Karpas-422 (cell line): ENCODE measurements around the gene HES7. TPM values are rescaled to one million over a fixed set of nuclear protein-coding genes. Genes with fewer than 3 reads are reported as not detected.
"Not testable (repeated sequence)": the region's sequence is repeated elsewhere in the genome, so short reads cannot be mapped to it uniquely, and the experiment has no call there.

Experiments used
- DNase-seq: peaks from one replicate; pipeline ENCODE4 v3.0.0-alpha.2; 2015
- H2AFZ ChIP-seq: fragments of 200-600 bp; sonication (generic); 2 replicates; pipeline ENCODE4 v1.6.1; 2014; ENCODE audit warnings: antibody characterized with exemption, low read length, mixed read lengths
- H3K27ac ChIP-seq: fragments of 200-600 bp; sonication (generic); 2 replicates; pipeline ENCODE4 v1.5.1; 2014; ENCODE audit warnings: mild to moderate bottlenecking, low read length, moderate library complexity
- H3K27me3 ChIP-seq: fragments of 200-600 bp; sonication (generic); 2 replicates; pipeline ENCODE4 v1.6.1; 2014; ENCODE audit warnings: low read length, mixed read lengths
- H3K36me3 ChIP-seq: fragments of 200-600 bp; sonication (generic); 2 replicates; pipeline ENCODE4 v1.6.1; 2014; ENCODE audit warnings: low read length, mixed read lengths; ENCODE audit not compliant: insufficient read depth
- H3K4me1 ChIP-seq: fragments of 200-600 bp; sonication (generic); 2 replicates; pipeline ENCODE4 v1.6.1; 2014; ENCODE audit warnings: mild to moderate bottlenecking, low read length, mixed read lengths
- H3K4me2 ChIP-seq: fragments of 200-600 bp; sonication (generic); 2 replicates; pipeline ENCODE4 v1.6.1; 2014; ENCODE audit warnings: low read length, low read depth, mild to moderate bottlenecking; ENCODE audit not compliant: poor library complexity, severe bottlenecking
- H3K4me3 ChIP-seq: fragments of 200-600 bp; sonication (generic); 2 replicates; pipeline ENCODE4 v1.5.1; 2014; ENCODE audit warnings: mild to moderate bottlenecking, antibody characterized with exemption, low read length, mixed read lengths
- H3K79me2 ChIP-seq: fragments of 200-600 bp; sonication (generic); 2 replicates; pipeline ENCODE4 v1.6.1; 2014; ENCODE audit warnings: mild to moderate bottlenecking, low read length, mixed read lengths
- H3K9ac ChIP-seq: fragments of 200-600 bp; sonication (generic); 2 replicates; pipeline ENCODE4 v1.6.0; 2014; ENCODE audit warnings: low read length
- H3K9me2 ChIP-seq: fragments of 200-600 bp; sonication (generic), shearing (Covaris generic); replicated peaks from 2 replicates; pipeline ENCODE4 v1.6.0; 2014; ENCODE audit warnings: mild to moderate bottlenecking, low read length, moderate library complexity; ENCODE audit not compliant: insufficient read depth
- H3K9me3 ChIP-seq: fragments of 300-700, 200-600 bp; sonication (generic); 2 replicates; pipeline ENCODE4 v1.6.1; 2014; ENCODE audit warnings: low read length, mixed read lengths
- H4K20me1 ChIP-seq: fragments of 200-600 bp; sonication (generic); 2 replicates; pipeline ENCODE4 v1.6.1; 2014; ENCODE audit warnings: mild to moderate bottlenecking, antibody characterized with exemption, low read length, low read depth; ENCODE audit not compliant: insufficient read depth
- total RNA-seq: library from RNA; depleted of rRNA; stranded (reverse); fragments of >200 nt; shearing (Covaris generic); gene quantifications from 2 replicates; pipeline ENCODE4 v1.2.3, GENCODE V29; 2014; ENCODE audit warnings: low replicate concordance

Gene HES7
- total RNA-seq, 1 experiment from 2014 or later, result 0.37 TPM

DNA sequence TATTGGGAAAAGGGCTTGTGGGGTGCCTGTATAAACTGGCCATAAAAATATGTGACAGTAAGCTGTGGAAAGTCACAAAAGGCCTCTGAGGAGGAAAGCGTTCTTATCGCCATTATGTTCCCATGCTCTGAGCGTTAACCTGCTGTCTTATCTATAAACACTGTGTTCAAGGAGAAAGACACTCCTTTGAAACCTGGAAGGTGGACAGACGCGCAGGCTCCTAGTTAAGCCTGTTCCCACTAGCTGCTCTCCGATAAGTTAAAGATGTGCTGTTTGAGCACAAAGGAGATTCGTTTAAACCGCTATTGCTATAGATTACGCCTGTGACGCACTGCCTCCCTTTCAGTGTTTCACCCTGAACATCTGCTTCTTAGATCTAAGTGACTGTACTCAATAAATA is 41.6 kb downstream of the HES7 start:
- no peaks in the 10 kb centered on the region for H3K9me3 ChIP-seq
- H3K4me2 ChIP-seq, result no peak overlapping the region
- H3K79me2 ChIP-seq, result no peaks in the 10 kb centered on the region
- H3K9ac ChIP-seq, result no peak overlapping the region
- no peaks in the 10 kb centered on the region for H3K27me3 ChIP-seq
- H3K4me3 ChIP-seq, result no peak overlapping the region
- no peaks in the 10 kb centered on the region for H3K9me2 ChIP-seq
- no peaks in the 10 kb centered on the region for H3K36me3 ChIP-seq
- peaks cover 9% of the 10 kb centered on the region for H4K20me1 ChIP-seq
- H3K27ac ChIP-seq, result no peak overlapping the region
- no peak overlapping the region for H2AFZ ChIP-seq
- peaks cover 13% of the 10 kb centered on the region for H3K4me1 ChIP-seq
- DNase-seq, result no peak

- H3K4me1 ChIP-seq, result peaks cover 12% of the 10 kb centered on the region
- H3K79me2 ChIP-seq, result no peaks in the 10 kb centered on the region
- DNase-seq, result no peak
- H3K9me2 ChIP-seq, result no peaks in the 10 kb centered on the region
- no peak overlapping the region for H2AFZ ChIP-seq
- H3K9ac ChIP-seq, result no peak overlapping the region
- H3K27ac ChIP-seq, result no peak overlapping the region
- no peaks in the 10 kb centered on the region for H3K27me3 ChIP-seq
- no peaks in the 10 kb centered on the region for H3K9me3 ChIP-seq
- H3K4me2 ChIP-seq, result no peak overlapping the region
- peaks cover 9% of the 10 kb centered on the region for H4K20me1 ChIP-seq
- no peaks in the 10 kb centered on the region for H3K36me3 ChIP-seq
- H3K4me3 ChIP-seq, result no peak overlapping the region
Observed at GRCh38 chr17:8081876-8082275, 42.0 kb downstream of the HES7 start.

GRCh38 chr17:8080799-8081219 is 43.1 kb downstream of the HES7 start:
- no peaks in the 10 kb centered on the region for H3K27me3 ChIP-seq
- no peak for DNase-seq
- H3K9ac ChIP-seq, result no peak overlapping the region
- H3K9me3 ChIP-seq, result no peaks in the 10 kb centered on the region
- H3K4me1 ChIP-seq, result peaks cover 12% of the 10 kb centered on the region
- peaks cover 9% of the 10 kb centered on the region for H4K20me1 ChIP-seq
- H3K4me2 ChIP-seq, result peak overlapping the region; percentile 96
- H2AFZ ChIP-seq, result no peak overlapping the region
- no peaks in the 10 kb centered on the region for H3K9me2 ChIP-seq
- no peaks in the 10 kb centered on the region for H3K36me3 ChIP-seq
- no peaks in the 10 kb centered on the region for H3K79me2 ChIP-seq
- H3K4me3 ChIP-seq, result 0 out of 2 replicates have a peak overlapping the region, but pooled peaks have one; percentile 76
- H3K27ac ChIP-seq, result no peak overlapping the region

GRCh38 chr17:8080208-8080798 is 43.6 kb downstream of the HES7 start:
- peak overlapping the region; percentile 94; the same call in 1 of the 2 replicates for H2AFZ ChIP-seq
- no peak overlapping the region for H3K27ac ChIP-seq
- no peaks in the 10 kb centered on the region for H3K79me2 ChIP-seq
- H3K36me3 ChIP-seq, result no peaks in the 10 kb centered on the region
- H3K9ac ChIP-seq, result peak overlapping the region; percentile 82
- peaks cover 9% of the 10 kb centered on the region for H4K20me1 ChIP-seq
- no peaks in the 10 kb centered on the region for H3K9me3 ChIP-seq
- no peaks in the 10 kb centered on the region for H3K9me2 ChIP-seq
- no peak for DNase-seq
- H3K4me1 ChIP-seq, result peaks cover 12% of the 10 kb centered on the region
- H3K27me3 ChIP-seq, result no peaks in the 10 kb centered on the region
- H3K4me2 ChIP-seq, result peak overlapping the region; percentile 96
- peak overlapping the region; percentile 76 for H3K4me3 ChIP-seq

- H3K9ac ChIP-seq, result peak overlapping the region; percentile 82
- peak overlapping the region; percentile 96 for H3K4me2 ChIP-seq
- H3K79me2 ChIP-seq, result no peaks in the 10 kb centered on the region
- H3K27me3 ChIP-seq, result no peaks in the 10 kb centered on the region
- no peaks in the 10 kb centered on the region for H3K9me2 ChIP-seq
- H3K36me3 ChIP-seq, result no peaks in the 10 kb centered on the region
- peak overlapping the region; percentile 22; the same call in 1 of the 2 replicates for H3K27ac ChIP-seq
- H3K4me1 ChIP-seq, result peaks cover 12% of the 10 kb centered on the region
- H3K4me3 ChIP-seq, result peak overlapping the region; percentile 76
- H4K20me1 ChIP-seq, result peaks cover 9% of the 10 kb centered on the region
- peak overlapping the region; percentile 94 for H2AFZ ChIP-seq
- DNase-seq, result peak; percentile 95
- no peaks in the 10 kb centered on the region for H3K9me3 ChIP-seq
Observed at GRCh38 chr17:8079291-8080207, 44.4 kb downstream of the HES7 start.

DNA sequence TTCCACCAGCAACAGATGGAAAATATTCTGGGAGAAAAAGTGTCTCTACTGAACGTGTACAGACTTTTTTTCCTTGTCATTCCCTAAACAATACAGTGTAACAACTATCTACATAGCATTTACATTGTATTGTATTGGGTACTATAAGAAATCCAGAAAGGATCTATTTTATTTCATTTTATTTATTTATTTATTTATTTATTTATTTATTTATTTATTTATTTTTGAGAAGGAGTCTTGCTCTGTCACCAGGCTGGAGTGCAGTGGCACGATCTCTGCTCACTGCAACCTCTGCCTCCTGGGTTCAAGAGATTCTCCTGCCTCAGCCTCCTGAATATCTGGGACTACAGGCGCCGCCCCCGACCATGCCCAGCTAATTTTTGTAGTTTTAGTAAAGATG is 46.0 kb downstream of the HES7 start:
- not testable (repeated sequence) for H3K36me3 ChIP-seq, H3K27me3 ChIP-seq, H3K4me2 ChIP-seq, H3K9me2 ChIP-seq, H2AFZ ChIP-seq, H3K27ac ChIP-seq, H3K4me3 ChIP-seq, H3K9ac ChIP-seq, H3K9me3 ChIP-seq, H3K79me2 ChIP-seq, DNase-seq, H4K20me1 ChIP-seq
- H3K4me1 ChIP-seq, result peaks cover 12% of the 10 kb centered on the region

DNA sequence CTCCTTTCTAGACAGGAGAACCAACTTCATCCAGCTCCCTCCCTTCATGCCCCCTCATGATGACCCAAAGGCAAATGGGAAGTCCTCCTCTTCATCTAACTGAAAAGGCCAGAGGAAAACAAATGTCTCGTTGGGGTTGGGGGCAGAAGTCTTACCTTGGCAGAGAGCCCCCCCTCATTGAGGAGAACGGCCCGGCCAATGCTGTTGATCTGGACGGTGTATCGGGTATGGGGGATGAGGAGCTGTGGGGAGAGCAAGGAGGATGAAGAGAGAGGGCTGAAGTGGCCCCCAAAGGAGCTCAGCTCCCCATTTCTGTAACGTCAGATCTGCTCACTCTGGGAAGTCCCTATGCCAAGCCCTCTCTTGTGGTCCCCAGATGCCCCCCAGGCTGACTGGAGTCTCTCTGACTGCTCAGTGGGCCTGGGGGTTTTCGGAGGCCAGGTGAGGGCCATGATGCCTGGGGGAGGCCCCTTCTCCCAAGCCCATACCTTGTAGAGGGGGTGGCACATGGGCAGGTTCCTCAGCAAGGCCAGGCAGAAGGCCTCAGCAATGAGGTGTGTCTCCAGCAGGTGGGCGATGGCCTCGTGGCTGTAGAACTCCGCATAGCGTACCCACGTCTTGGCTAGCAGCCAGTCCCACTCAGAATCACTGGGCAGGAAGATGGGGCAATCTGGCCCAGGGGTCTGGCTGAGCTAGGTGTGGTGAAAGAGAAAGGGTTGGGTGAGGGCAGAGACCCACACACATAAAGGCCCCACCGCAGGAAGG is 47.2 kb downstream of the HES7 start:
- Histone ChIP-seq H3K9ac (no peak overlapping the region), H3K27me3 (no peaks in the 10 kb centered on the region), H3K27ac (no peak overlapping the region)

More for the DNA sequence above, 47.2 kb downstream of the HES7 start:
- no peaks in the 10 kb centered on the region for H3K79me2 ChIP-seq
- no peak overlapping the region for H2AFZ ChIP-seq
- H4K20me1 ChIP-seq, result peaks cover 9% of the 10 kb centered on the region
- no peak for DNase-seq
- H3K4me1 ChIP-seq, result peaks cover 12% of the 10 kb centered on the region
- no peaks in the 10 kb centered on the region for H3K9me2 ChIP-seq
- H3K9me3 ChIP-seq, result no peaks in the 10 kb centered on the region
- H3K4me3 ChIP-seq, result no peak overlapping the region
- no peak overlapping the region for H3K4me2 ChIP-seq
- no peaks in the 10 kb centered on the region for H3K36me3 ChIP-seq
